K562 (cell line): ENCODE measurements around the gene MAB21L3.

Experiments used
- EZH2 ChIP-seq: IDR thresholded peaks from 2 replicates; pipeline ENCODE4 v1.6.1; 2012; ENCODE audit warnings: low read depth, mild to moderate bottlenecking, inconsistent platforms, low read length, borderline replicate concordance
- POLR2A ChIP-seq: fragments of 450-650 bp; conservative IDR thresholded peaks from 2 replicates; pipeline ENCODE4 v1.6.1; 2016
- TRIM24 ChIP-seq, 2 experiments: fragments of 450-650 bp; IDR thresholded peaks; 2 replicates each; pipeline ENCODE4 v1.6.1; 2016
- XRCC5 ChIP-seq: fragments of 200-400 bp; formaldehyde crosslinking; IDR thresholded peaks from 2 replicates; pipeline ENCODE4 v1.6.1; 2017; ENCODE audit warnings: low read depth, mild to moderate bottlenecking, low read length
- ZBTB40 ChIP-seq, 2 experiments: fragments of 450-650 bp in 1 of 2; sonication (generic) in 1 of 2; formaldehyde crosslinking in 1 of 2; IDR thresholded peaks; 2 replicates each; pipeline versions ENCODE4 v1.7.1 to v1.9.0; 2016 to 2022; ENCODE audit warnings: inconsistent platforms in 1 of 2, mild to moderate bottlenecking in 1 of 2, missing genetic modification reagents in 1 of 2
- TF ChIP-seq, protein P1 (sequence below): fragments of 200-800 bp; sonication (Bioruptor generic); IDR thresholded peaks from 2 replicates; pipeline ENCODE4 v1.6.1; 2016; ENCODE audit warnings: missing genetic modification characterization, missing compliant biosample characterization

GRCh38 chr1:116125758-116126157, 14.6 kb downstream of the MAB21L3 start:
- TF ChIP-seq POLR2A = no peak
- no peak for TF ChIP-seq ZBTB40 (IDR thresholded peaks at IDR 0.05)
- TF ChIP-seq ZBTB40 (CRISPR knock-in tag; IDR thresholded peaks at IDR 0.05) = no peak
- no peak for TF ChIP-seq TRIM24 (IDR thresholded peaks at IDR 0.05)
- no peak for TF ChIP-seq EZH2
- no peak for TF ChIP-seq XRCC5
- TF ChIP-seq, protein P1, sequence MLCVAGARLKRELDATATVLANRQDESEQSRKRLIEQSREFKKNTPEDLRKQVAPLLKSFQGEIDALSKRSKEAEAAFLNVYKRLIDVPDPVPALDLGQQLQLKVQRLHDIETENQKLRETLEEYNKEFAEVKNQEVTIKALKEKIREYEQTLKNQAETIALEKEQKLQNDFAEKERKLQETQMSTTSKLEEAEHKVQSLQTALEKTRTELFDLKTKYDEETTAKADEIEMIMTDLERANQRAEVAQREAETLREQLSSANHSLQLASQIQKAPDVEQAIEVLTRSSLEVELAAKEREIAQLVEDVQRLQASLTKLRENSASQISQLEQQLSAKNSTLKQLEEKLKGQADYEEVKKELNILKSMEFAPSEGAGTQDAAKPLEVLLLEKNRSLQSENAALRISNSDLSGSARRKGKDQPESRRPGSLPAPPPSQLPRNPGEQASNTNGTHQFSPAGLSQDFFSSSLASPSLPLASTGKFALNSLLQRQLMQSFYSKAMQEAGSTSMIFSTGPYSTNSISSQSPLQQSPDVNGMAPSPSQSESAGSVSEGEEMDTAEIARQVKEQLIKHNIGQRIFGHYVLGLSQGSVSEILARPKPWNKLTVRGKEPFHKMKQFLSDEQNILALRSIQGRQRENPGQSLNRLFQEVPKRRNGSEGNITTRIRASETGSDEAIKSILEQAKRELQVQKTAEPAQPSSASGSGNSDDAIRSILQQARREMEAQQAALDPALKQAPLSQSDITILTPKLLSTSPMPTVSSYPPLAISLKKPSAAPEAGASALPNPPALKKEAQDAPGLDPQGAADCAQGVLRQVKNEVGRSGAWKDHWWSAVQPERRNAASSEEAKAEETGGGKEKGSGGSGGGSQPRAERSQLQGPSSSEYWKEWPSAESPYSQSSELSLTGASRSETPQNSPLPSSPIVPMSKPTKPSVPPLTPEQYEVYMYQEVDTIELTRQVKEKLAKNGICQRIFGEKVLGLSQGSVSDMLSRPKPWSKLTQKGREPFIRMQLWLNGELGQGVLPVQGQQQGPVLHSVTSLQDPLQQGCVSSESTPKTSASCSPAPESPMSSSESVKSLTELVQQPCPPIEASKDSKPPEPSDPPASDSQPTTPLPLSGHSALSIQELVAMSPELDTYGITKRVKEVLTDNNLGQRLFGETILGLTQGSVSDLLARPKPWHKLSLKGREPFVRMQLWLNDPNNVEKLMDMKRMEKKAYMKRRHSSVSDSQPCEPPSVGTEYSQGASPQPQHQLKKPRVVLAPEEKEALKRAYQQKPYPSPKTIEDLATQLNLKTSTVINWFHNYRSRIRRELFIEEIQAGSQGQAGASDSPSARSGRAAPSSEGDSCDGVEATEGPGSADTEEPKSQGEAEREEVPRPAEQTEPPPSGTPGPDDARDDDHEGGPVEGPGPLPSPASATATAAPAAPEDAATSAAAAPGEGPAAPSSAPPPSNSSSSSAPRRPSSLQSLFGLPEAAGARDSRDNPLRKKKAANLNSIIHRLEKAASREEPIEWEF (CRISPR knock-in tag) = no peak
